Activated CD4-positive, CD25-positive, alpha-beta regulatory T cell (primary cell): ENCODE results near the gene VWF.

Experiments used
- DNase-seq, 4 experiments: peaks; one replicate each; lab custom pipeline; 2025; lab: John Stamatoyannopoulos, UW

Gene VWF

GRCh38 chr12:5977556-5977955, 146.9 kb downstream of the VWF start:
- no peak for DNase-seq

GRCh38 chr12:5976711-5977110, 147.8 kb downstream of the VWF start:
- no peak for DNase-seq

DNA sequence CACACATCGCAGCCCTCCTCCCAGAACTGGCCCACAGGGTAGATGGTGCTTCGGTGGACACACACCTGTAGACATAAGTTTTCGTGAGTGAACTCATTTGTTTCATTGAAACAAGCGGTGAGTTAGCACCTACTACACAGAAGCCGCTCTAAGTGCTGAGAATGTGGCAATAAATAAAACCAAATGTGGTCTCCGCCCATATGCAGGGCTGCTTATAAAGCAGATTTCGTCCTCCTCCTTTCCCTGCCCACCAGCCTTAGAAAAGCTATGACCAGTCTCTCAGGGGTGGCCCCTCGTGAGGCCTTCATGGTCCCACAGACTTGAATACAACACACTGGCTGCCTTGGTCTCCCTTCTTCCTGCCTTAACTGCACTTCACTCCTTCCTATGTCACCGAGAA, 148.3 kb downstream of the VWF start:
- no peak for DNase-seq

GRCh38 chr12:5973461-5974115, 150.9 kb downstream of the VWF start:
- DNase-seq = no peak

GRCh38 chr12:5972387-5972786, 152.1 kb downstream of the VWF start:
- no peak for DNase-seq

- no peak for DNase-seq
Measured at GRCh38 chr12:5971194-5971850, 153.1 kb downstream of the VWF start.

DNA sequence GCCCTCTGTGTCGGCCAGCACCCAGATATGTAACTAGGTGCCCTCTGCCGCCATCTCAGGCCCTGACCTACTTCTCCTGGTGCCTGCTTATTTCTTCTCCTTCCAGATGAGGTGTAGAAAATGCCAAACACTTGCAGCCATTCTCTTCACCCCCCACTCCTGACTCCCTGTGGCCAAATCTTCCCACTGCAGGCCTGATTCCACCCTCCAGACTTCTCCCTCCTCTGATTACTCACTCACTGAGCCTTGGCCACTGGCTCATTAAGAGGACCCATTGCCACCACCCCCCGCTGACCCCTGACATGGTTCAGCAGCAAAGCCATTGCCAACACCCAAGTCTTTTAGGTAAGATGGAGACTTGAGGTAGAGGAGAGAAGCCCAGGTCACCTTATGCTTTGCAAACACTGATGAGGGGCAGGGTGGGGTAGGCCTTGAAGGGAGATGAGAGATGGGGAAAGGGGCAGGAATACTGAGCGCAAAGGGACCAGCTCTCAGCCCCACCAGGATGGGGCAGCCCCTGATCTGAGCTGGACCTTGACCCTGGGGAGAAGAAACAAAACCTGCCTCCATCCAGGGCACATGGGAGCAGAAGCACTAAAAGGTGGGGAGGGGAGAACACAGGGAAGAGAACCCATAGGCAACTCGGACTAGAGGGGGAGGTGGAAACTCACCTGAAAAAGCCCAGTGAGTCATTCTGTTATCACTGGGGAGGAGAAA, 154.3 kb downstream of the VWF start:
- DNase-seq = no peak

DNA sequence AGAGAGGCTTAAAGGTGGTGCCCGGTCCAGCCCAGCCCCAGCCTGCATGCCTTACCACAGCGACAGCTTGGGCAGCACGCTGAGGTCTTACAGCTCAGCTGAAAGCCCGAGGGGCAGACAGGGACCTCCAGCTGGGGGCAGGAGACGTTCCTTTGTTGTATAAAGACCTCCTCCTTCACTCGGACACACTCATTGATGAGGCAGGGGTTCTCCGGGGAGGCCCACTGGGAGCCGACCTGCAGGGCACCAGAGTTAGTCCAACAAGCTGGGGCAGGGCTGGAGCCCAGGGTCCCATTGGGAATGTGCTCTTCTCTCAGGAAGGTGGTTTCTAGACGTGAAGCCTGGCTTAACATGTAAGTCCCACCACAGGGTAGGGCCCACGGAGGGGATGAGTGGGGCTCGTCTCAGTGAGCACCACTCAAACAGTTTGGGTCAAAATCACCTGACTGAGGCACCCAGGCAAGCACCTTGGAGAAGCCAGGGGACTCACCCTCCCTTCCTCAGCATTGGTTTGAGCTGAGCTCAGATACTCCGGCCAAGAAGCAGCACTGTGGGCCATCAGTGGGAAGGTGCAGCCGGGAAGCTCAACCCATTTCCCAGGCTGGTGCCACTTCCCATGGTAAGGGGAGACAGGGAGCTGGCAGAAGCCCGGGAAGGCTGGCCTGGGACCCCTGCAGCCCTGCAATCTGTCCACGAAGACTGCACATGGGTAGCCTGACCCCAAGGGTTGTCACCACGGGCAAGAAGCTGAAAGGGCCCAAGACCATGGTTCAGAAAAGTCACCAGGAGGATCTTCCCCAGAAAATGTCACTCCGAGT, 155.1 kb downstream of the VWF start:
- DNase-seq = no peak

- DNase-seq = no peak
Measured at GRCh38 chr12:5967645-5968415, 156.6 kb downstream of the VWF start.

GRCh38 chr12:5966486-5967095, 157.9 kb downstream of the VWF start:
- no peak for DNase-seq

DNA sequence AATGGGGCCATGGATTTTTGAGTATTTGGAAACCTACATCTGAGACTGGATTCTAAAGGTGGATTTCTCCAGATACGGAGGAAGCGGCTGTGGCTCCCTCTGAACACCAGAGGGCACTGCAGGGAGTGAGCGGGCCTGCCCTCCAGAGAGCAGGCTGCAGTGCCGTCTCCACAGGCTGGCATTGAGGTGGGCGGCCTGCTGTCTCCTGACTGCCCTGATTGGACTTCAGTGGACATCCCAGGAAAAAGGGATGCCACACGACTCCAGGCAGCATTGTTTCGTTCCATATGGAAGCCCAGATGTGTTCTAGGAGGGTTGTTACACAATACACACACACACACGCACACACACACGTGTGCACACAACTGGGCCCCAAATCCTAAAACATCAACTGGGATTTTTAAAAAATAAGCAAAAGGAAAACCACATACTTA, 158.5 kb downstream of the VWF start:
- DNase-seq = peak in 2 of 4 experiments; percentile 6 to 13

DNA sequence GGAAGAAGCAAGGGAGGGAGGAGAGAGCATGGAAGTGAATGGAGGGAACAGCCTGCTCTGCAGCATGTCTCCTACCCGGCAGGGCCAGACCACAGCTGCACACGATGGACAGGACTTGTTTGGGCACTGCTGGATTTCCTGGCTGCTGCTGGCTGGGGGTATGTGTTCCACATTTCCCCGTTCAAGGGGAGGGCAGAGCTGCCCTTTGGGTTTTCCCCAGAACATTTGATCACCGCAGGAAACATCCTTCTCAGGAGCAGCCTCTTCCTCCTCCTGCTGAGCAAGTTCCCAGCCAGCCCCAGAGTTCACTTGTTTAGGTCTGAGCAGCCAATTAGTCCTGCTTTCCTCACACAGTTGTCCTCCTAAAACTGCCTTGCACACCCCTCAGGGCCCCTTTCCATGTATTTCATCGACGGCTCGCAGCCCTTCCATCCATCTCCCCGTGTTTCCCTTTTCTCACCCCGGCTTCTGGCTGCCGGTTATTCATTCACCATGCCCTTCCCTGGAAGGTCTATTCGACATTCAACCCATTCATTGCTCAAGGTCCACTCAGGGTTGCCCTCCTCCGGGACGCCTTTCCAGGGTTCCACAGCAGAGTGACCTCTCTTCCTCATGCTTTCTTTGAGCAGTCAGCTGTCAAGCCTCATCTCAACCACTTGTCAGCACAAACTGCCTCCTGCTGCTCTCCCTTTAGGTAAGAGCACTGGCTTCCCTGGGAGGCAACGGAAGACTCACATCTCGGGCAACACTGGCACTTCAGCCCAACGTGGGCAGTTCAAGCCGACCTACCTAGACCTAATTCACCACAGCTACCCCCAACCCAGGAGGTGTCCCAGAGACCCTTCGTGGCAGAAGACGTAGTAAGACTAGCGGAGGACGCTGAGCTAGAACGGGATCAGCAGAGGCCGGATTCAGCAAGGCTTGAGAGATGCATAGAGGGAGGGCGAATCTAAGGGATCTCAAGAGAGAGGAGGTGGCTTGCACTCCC, 159.3 kb downstream of the VWF start:
- no peak for DNase-seq

DNA sequence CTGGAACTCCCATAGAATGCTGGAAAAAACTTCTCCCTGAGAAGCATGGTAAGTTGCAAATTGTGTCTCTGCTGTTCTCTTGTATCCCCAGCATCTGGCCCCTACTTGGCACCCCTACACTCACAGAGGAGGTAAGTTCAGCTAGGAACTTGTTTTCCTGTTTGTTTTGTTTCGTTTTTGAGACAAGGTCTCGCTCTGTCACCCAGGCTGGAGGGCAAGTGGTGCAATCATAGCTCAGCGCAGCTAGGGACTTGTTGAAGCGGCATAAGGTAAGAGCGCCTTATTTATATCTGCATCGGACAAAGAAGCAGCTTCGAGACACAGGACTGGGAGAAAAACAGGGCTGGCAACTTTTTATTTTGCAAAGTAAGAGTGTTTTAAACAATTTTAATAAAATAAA, 161.0 kb downstream of the VWF start:
- no peak for DNase-seq

- DNase-seq = no peak
Measured at GRCh38 chr12:5960783-5961182, 163.7 kb downstream of the VWF start.

DNA sequence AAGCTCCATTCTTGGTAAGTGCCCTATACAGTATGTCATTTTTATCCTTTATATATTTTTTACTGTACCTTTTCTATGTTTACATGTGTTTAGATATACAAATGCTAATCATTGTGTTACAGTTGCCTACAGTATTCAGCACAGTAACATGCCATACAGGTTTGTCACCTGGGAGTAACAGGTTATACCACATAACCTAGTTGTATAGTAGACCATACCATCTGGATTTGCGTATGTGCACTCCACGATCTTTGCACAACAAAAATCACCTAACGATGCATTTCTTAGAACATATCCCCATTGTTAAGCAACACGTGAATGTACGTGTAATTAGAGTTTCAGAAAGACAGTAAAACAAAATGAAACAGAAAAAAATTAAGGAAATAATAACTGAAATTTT, 167.5 kb downstream of the VWF start:
- DNase-seq = no peak

GRCh38 chr12:5954661-5955060, 169.8 kb downstream of the VWF start:
- no peak for DNase-seq

DNA sequence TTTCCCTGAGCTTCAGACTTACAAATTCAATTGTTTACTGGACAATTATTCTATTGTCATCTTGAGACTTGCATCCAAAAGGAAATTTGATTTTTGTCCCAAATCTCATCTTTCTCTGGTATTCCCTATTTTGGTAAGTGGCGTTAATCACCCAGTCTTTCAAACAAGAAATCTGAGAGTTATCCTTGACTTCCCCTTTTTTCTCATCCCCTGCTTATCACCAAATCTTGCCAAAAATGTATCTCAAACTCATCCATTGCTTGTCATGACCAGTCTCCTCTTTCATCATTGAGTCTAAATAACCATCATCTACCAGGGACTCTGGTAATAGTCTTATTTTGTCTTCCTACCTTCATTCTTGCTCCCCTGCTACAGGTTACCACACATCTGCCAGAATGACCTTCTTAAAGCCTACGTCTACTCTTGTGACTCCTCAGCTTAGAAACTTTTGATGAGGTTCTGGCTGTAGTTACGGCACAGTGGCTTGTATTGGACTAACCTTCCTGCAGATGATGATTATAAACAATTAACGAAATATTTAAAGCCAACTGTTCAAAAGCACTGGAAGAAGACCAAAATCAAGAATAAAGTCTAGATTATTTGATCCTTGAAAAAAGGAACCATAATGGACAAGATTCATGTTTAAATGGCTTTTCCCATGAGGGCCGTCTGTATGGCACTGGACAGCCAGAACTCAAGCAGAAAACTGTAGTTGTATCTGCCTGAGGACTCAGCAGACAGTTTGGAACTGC, 170.5 kb downstream of the VWF start:
- DNase-seq = no peak

DNA sequence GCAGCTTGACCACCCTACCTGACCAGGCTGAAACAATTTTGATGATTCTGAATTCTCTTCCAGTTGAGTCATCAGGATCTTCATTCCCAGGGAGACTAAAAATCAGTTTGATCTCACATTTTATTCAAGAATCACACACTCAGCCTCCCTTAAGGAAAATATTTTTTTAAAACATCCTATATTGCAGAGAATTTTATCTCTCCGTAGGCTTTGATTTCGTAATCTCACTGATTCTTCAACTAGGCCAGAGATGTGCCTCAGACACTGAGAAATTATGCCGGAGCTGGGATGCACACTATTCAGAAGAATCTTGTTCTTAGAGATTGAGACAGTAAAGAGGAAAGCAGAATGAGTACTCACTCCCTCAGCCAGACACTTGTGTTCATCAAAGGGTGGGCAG, 172.4 kb downstream of the VWF start:
- DNase-seq = no peak

DNA sequence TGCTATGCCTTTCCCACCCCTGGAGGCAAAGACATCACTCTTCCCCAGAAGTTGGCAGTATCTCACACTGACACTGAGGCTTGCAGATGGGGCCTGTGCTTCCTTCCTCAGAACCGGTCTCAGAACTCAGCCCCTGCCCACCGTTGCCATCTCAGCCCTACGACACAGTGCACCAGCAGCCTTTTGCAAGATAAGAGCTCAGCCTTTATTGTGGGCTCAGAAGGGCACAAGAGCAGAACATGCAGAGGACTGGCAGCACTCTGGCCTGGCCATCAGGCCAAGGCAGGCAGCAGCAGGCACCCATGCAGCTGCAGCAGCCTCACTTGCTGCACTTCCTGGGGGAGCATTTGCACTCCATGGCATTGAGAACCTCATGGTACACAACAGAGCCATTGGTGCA, 175.8 kb downstream of the VWF start:
- no peak for DNase-seq
